ENCODE measurements around the gene TNRC6B.
A peak's percentile ranks its signal among the peaks of the same experiment; 100 is the strongest.

TNRC6B gene

GRCh38 chr22:40240160-40240559 lies 62.4 kb downstream of the TNRC6B start:
- ChIA-PET POLR2A (no interaction called here), CTCF (no interaction called here)
- TF ChIP-seq ZNF433 (tag by site-specific recombination; IDR thresholded peaks at IDR 0.05; ENCODE audit: low read depth) (no peak), ZFHX2 (tag by site-specific recombination; conservative IDR thresholded peaks at IDR 0.05) (peak; percentile 70), GFI1B (tag by site-specific recombination; IDR thresholded peaks at IDR 0.05) (no peak), ZIC2 (tag by site-specific recombination; IDR thresholded peaks at IDR 0.05) (peak; percentile 20; the same call in 1 of the 2 replicates), EGR2 (tag by site-specific recombination; IDR thresholded peaks at IDR 0.05; ENCODE audit: low read depth) (peak; percentile 74; the same call in 1 of the 2 replicates), FEZF1 (tag by site-specific recombination; IDR thresholded peaks at IDR 0.05) (peak; percentile 23; the same call in 1 of the 2 replicates), GLIS1 (tag by site-specific recombination; IDR thresholded peaks at IDR 0.05) (peak; percentile 97)
- Histone ChIP-seq H3K36me3 (ENCODE audit: control insufficient read depth in 2 of 2, insufficient read depth in 1 of 2, low read length in 2 of 2) (no peaks in the 10 kb centered on the region), H3K4me3 (ENCODE audit: low read depth, low read length) (no peak overlapping the region), H3K4me1 (ENCODE audit: control insufficient read depth, insufficient read depth, low read length) (peaks cover 14% of the 10 kb centered on the region), H3K27ac (ENCODE audit: extremely low read depth, low read depth, low read length) (no peak overlapping the region), H3K9me3 (ENCODE audit: control insufficient read depth, insufficient read depth, low read depth, low read length) (no peaks in the 10 kb centered on the region)

GRCh38 chr22:40240686-40241085 lies 63.0 kb downstream of the TNRC6B start:
- no peak for TF ChIP-seq SP2 (tag by site-specific recombination; IDR thresholded peaks at IDR 0.05)
- Histone ChIP-seq H3K9me3 (ENCODE audit: control insufficient read depth, insufficient read depth, low read depth, low read length) (no peaks in the 10 kb centered on the region), H3K4me3 (ENCODE audit: low read depth, low read length) (no peak overlapping the region), H3K4me1 (ENCODE audit: control insufficient read depth, insufficient read depth, low read length) (peaks cover 14% of the 10 kb centered on the region; the same call in 1 of the 2 replicates), H3K36me3 (ENCODE audit: control insufficient read depth in 2 of 2, insufficient read depth in 1 of 2, low read length in 2 of 2) (no peaks in the 10 kb centered on the region), H3K27ac (ENCODE audit: extremely low read depth, low read depth, low read length) (no peak overlapping the region)
- ChIA-PET POLR2A (interaction anchor here (0.6 kb wide), 1 partner anchor 93 kb away, joined by 3 read pairs; no protein-coding TSS in a partner anchor), CTCF (no interaction called here)

GRCh38 chr22:40241200-40241763 lies 63.6 kb downstream of the TNRC6B start:
- Histone ChIP-seq H3K27ac (ENCODE audit: extremely low read depth, low read depth, low read length) (no peak overlapping the region), H3K4me3 (ENCODE audit: low read depth, low read length) (no peak overlapping the region), H3K36me3 (ENCODE audit: control insufficient read depth in 2 of 2, insufficient read depth in 1 of 2, low read length in 2 of 2) (no peaks in the 10 kb centered on the region), H3K4me1 (ENCODE audit: control insufficient read depth, insufficient read depth, low read length) (peaks cover 8% of the 10 kb centered on the region; the same call in 1 of the 2 replicates), H3K9me3 (ENCODE audit: control insufficient read depth, insufficient read depth, low read depth, low read length) (no peaks in the 10 kb centered on the region)
- TF ChIP-seq ZBTB20 (tag by site-specific recombination; IDR thresholded peaks at IDR 0.05) (no peak), ZNF354C (tag by site-specific recombination; IDR thresholded peaks at IDR 0.05; ENCODE audit: borderline replicate concordance, low read depth) (no peak), ZNF514 (tag by site-specific recombination; IDR thresholded peaks at IDR 0.05) (no peak), ZNF133 (tag by site-specific recombination; IDR thresholded peaks at IDR 0.05) (no peak)
- ChIA-PET POLR2A (interaction anchor here (0.6 kb wide), 1 partner anchor 93 kb away, joined by 3 read pairs; no protein-coding TSS in a partner anchor), CTCF (interaction anchor here (0.6 kb wide), 1 partner anchor 72 kb away, joined by 4 read pairs; no protein-coding TSS in a partner anchor)

GRCh38 chr22:40243891-40244290 lies 66.2 kb downstream of the TNRC6B start:
- Histone ChIP-seq H3K27ac (ENCODE audit: extremely low read depth, low read depth, low read length) (no peak overlapping the region), H3K4me1 (ENCODE audit: control insufficient read depth, insufficient read depth, low read length) (peaks cover 8% of the 10 kb centered on the region; the same call in 1 of the 2 replicates), H3K4me3 (ENCODE audit: low read depth, low read length) (no peak overlapping the region), H3K36me3 (ENCODE audit: control insufficient read depth in 2 of 2, insufficient read depth in 1 of 2, low read length in 2 of 2) (peaks cover 0 to 14% of the 10 kb centered on the region in 2 experiments; a peak in 1 of 3 replicates), H3K9me3 (ENCODE audit: control insufficient read depth, insufficient read depth, low read depth, low read length) (no peaks in the 10 kb centered on the region)
- POLR2A ChIA-PET, result interaction anchor here (0.6 to 0.7 kb wide), 2 partner anchors 15 to 25 kb away, joined by 3 to 4 read pairs; no protein-coding TSS in a partner anchor
- CTCF ChIA-PET, result interaction anchor here (0.6 to 0.9 kb wide), 2 partner anchors 247 to 749 kb away, joined by 3 to 5 read pairs; no protein-coding TSS in a partner anchor
- no peak for TF ChIP-seq ZNF529 (tag by site-specific recombination; IDR thresholded peaks at IDR 0.05; ENCODE audit: insufficient replicate concordance)
- no peak for TF ChIP-seq PRDM4 (tag by site-specific recombination; IDR thresholded peaks at IDR 0.05)
- TF ChIP-seq ZNF785 (tag by site-specific recombination; IDR thresholded peaks at IDR 0.05), result no peak
- no peak for TF ChIP-seq ZNF830 (tag by site-specific recombination; IDR thresholded peaks at IDR 0.05; ENCODE audit: low read depth)
- TF ChIP-seq ZNF184 (tag by site-specific recombination; IDR thresholded peaks at IDR 0.05), result no peak
